HepG2 (cell line): ENCODE results near the gene RBP3. TPM values are rescaled to one million over a fixed set of nuclear protein-coding genes. Genes with fewer than 3 reads are reported as not detected.

Experiments
- ATAC-seq: fragments of 200-7000 bp; cut with Tn5 transposase; 3 replicates; pipeline ENCODE4 v1.9.1; 2020; ENCODE audit warnings: mild to moderate bottlenecking, moderate library complexity
- BruUV-seq: library from RNA; stranded (reverse); fragments of 400-500 nt; replicated peaks from 2 replicates; lab custom pipeline; 2021; lab: Mats Ljungman, UMichigan
- CTCF ChIA-PET: fragments of 300-600 bp; formaldehyde crosslinking; extraction: SDS; loops from one replicate; lab custom pipeline; 2021; ENCODE audit warnings: low total read pairs, inconsistent platforms, low intra/inter-chr PET ratio; lab: Yijun Ruan, JAX
- POLR2A ChIA-PET: fragments of 350-600 bp; sonication (Branson Sonifier 250); formaldehyde crosslinking; loops from one replicate; lab custom pipeline; 2020; ENCODE audit warnings: antibody characterized with exemption, inconsistent platforms; lab: Yijun Ruan, JAX
- DNase-seq: peaks from one replicate; pipeline ENCODE4 v3.0.0-alpha.2; 2015; ENCODE audit warnings: low spot score
- FAIRE-seq: peaks from 3 replicates; lab custom pipeline; 2011; peaks lifted over from hg19 to GRCh38; lab: Jason Lieb, UNC
- H2AFZ ChIP-seq: one replicate; pipeline ENCODE4 v1.6.1; 2011; ENCODE audit warnings: low read length, inconsistent platforms
- H3K27ac ChIP-seq: fragments of 300-600 bp; 3 replicates; pipeline ENCODE4 v1.8.0; 2011; ENCODE audit warnings: mixed run types, mild to moderate bottlenecking, mixed read lengths, low read length, inconsistent platforms; ENCODE audit not compliant: insufficient read depth; ENCODE audit errors: extremely low read length
- H3K27me3 ChIP-seq, 2 experiments: fragments of 200-600 bp in 1 of 2; 2 replicates in 1 of 2; 3 replicates in 1 of 2; pipeline versions ENCODE4 v1.6.0 to v1.8.0; 2011; ENCODE audit warnings: low read length in 2 of 2, mild to moderate bottlenecking in 2 of 2, moderate library complexity in 2 of 2, inconsistent platforms in 1 of 2; ENCODE audit not compliant: insufficient read depth in 2 of 2, control insufficient read depth in 1 of 2
- H3K36me3 ChIP-seq, 2 experiments: fragments of 200-600 bp in 1 of 2; replicated peaks in 1 of 2; 2 replicates in 1 of 2; 3 replicates in 1 of 2; pipeline versions ENCODE4 v1.5.1 to v1.8.0; 2011; ENCODE audit warnings: low read length in 2 of 2, inconsistent platforms in 1 of 2; ENCODE audit not compliant: insufficient read depth in 2 of 2, control insufficient read depth in 1 of 2
- H3K4me1 ChIP-seq: 2 replicates; pipeline ENCODE4 v1.5.1; 2012; ENCODE audit warnings: low read length, inconsistent platforms; ENCODE audit not compliant: insufficient read depth
- H3K4me2 ChIP-seq: 2 replicates; pipeline ENCODE4 v1.6.0; 2011; ENCODE audit warnings: low read depth, low read length, inconsistent platforms
- H3K4me3 ChIP-seq, 3 experiments: fragments of 200-600 bp in 1 of 3; sonication (generic), shearing (Covaris generic) in 1 of 3; replicated peaks in 1 of 3; 2 replicates each; pipeline ENCODE4 v1.5.1; 2011 to 2016; ENCODE audit warnings: low read length in 3 of 3, inconsistent platforms in 2 of 3, low read depth in 2 of 3, mild to moderate bottlenecking in 2 of 3, control low read depth in 1 of 3, mixed read lengths in 1 of 3; ENCODE audit not compliant: insufficient read depth in 1 of 3
- H3K79me2 ChIP-seq: one replicate; pipeline ENCODE4 v1.6.1; 2011; ENCODE audit warnings: low read length, inconsistent platforms; ENCODE audit not compliant: insufficient read depth
- H3K9ac ChIP-seq: 2 replicates; pipeline ENCODE4 v1.6.0; 2011; ENCODE audit warnings: mild to moderate bottlenecking, low read depth, low read length, inconsistent platforms; ENCODE audit not compliant: insufficient read depth
- H3K9me3 ChIP-seq: 2 replicates; pipeline ENCODE4 v1.5.1; 2012; ENCODE audit warnings: mild to moderate bottlenecking, low read length
- H4K20me1 ChIP-seq: 2 replicates; pipeline ENCODE4 v1.6.0; 2011; ENCODE audit warnings: inconsistent platforms, mild to moderate bottlenecking, low read length, moderate library complexity; ENCODE audit not compliant: insufficient read depth
- BHLHE40 ChIP-seq: IDR thresholded peaks from 2 replicates; pipeline ENCODE4 v1.6.1; 2011; ENCODE audit warnings: low read length, improper control_type of control experiment
- CERS6 ChIP-seq: sonication (generic); formaldehyde crosslinking; IDR thresholded peaks from 2 replicates; pipeline ENCODE4 v1.5.0; 2020; ENCODE audit warnings: missing genetic modification reagents
- HOXA9 ChIP-seq: sonication (generic); formaldehyde crosslinking; IDR thresholded peaks from 2 replicates; pipeline ENCODE4 v1.8.1; 2022; ENCODE audit warnings: missing genetic modification reagents, mild to moderate bottlenecking, moderate library complexity, borderline replicate concordance
- KAT8 ChIP-seq: IDR thresholded peaks from 2 replicates; pipeline ENCODE4 v1.6.1; 2016; ENCODE audit warnings: missing genetic modification reagents, missing compliant biosample characterization
- LBX2 ChIP-seq: sonication (generic); formaldehyde crosslinking; IDR thresholded peaks from 2 replicates; pipeline ENCODE4 v1.5.0; 2020; ENCODE audit warnings: missing genetic modification reagents, mild to moderate bottlenecking, borderline replicate concordance
- MNT ChIP-seq: fragments of 450-650 bp; IDR thresholded peaks from 2 replicates; pipeline ENCODE4 v1.6.1; 2016
- NR2C2 ChIP-seq: sonication (generic); formaldehyde crosslinking; IDR thresholded peaks from 2 replicates; pipeline ENCODE4 v1.4.0; 2020; ENCODE audit warnings: missing genetic modification reagents, mild to moderate bottlenecking, moderate library complexity, borderline replicate concordance
- POLR2AphosphoS5 ChIP-seq: IDR thresholded peaks from 2 replicates; pipeline ENCODE4 v1.6.1; 2012; ENCODE audit warnings: low read depth, low read length
- SP5 ChIP-seq: IDR thresholded peaks from 2 replicates; pipeline ENCODE4 v1.6.1; 2016; ENCODE audit warnings: low read depth, borderline replicate concordance
- SPEN ChIP-seq: sonication (generic); formaldehyde crosslinking; IDR thresholded peaks from 2 replicates; pipeline ENCODE4 v1.5.1; 2020; ENCODE audit warnings: low read depth, mild to moderate bottlenecking, missing genetic modification reagents
- ZNF335 ChIP-seq: sonication (generic); formaldehyde crosslinking; IDR thresholded peaks from 2 replicates; pipeline ENCODE4 v1.4.0; 2020; ENCODE audit warnings: missing genetic modification reagents
- ZNF407 ChIP-seq: sonication (generic); formaldehyde crosslinking; IDR thresholded peaks from one replicate; pipeline ENCODE4 v1.5.1; 2020; ENCODE audit warnings: mild to moderate bottlenecking, missing genetic modification reagents; ENCODE audit errors: not compliant biosample characterization
- ZNF784 ChIP-seq: sonication (generic); formaldehyde crosslinking; IDR thresholded peaks from 2 replicates; pipeline ENCODE4 v1.5.1; 2020; ENCODE audit warnings: missing genetic modification reagents, mild to moderate bottlenecking, borderline replicate concordance
- WGBS: methylation state at CpG from one replicate; pipeline ENCODE4 v1.1.6; 2017; ENCODE audit warnings: low lambda C conversion rate; 5-methylcytosine and 5-hydroxymethylcytosine counted together
- in situ Hi-C: cut with HindIII; loops from 2 replicates; pipeline ENCODE4 v1.10.0; 2017; ENCODE audit warnings: low pct_unique_long_range_greater_than_20kb; ENCODE audit not compliant: extremely low pct_ligation_motif_present
- intact Hi-C: fragments of 100-400 bp; cut with micrococcal nuclease; formaldehyde crosslinking; loops from one replicate; pipeline ENCODE4 v1.10.0; 2022; ENCODE audit not compliant: unreplicated experiment
- polyA plus RNA-seq, 8 experiments: library from polyadenylated mRNA; depleted of rRNA in 3 of 8; stranded (reverse) in 7 of 8; unstranded in 1 of 8; fragments of >200 nt; fragmentation: Illumina TruSeq in 4 of 8; extraction: Trizol in 4 of 8; gene quantifications; 2 replicates each; pipeline versions ENCODE4 v1.2.1 to v1.2.3, GENCODE V29; 2011 to 2016; ENCODE audit warnings: low read depth in 4 of 8, missing spikeins in 1 of 8, mixed read lengths in 1 of 8; ENCODE audit not compliant: insufficient read depth in 1 of 8
- total RNA-seq, 5 experiments: library from RNA; depleted of rRNA; stranded (reverse); fragments of >200 nt; fragmentation: Illumina TruSeq; extraction: Trizol; gene quantifications; 2 replicates each; pipeline ENCODE4 v1.2.3, GENCODE V29; 2016; ENCODE audit warnings: low read depth in 1 of 5

The RBP3 gene
- total and polyA plus RNA-seq, 2 of the 13 experiments (the other 11 are each of a cell fraction or from before 2014, with no cell fraction given), result not detected

GRCh38 chr10:47331491-47331890, 16.7 kb upstream of the RBP3 start:
- H3K4me3 ChIP-seq, result no peak overlapping the region
- intact Hi-C loops, result no loop called here
- no peak overlapping the region for H3K27ac ChIP-seq
- no TSS peak for BruUV-seq
- 64% methylated on average over 9 of the region's 9 CpGs for WGBS
- ChIA-PET POLR2A (no interaction called here), CTCF (no interaction called here)
- H3K27me3 ChIP-seq, result 0 out of 5 replicates have a peak, but pooled peaks cover 0 to under 1% of the 10 kb centered on the region in 2 experiments
- no peaks in the 10 kb centered on the region for H3K79me2 ChIP-seq
- no peaks in the 10 kb centered on the region for H4K20me1 ChIP-seq
- no peaks in the 10 kb centered on the region for H3K36me3 ChIP-seq
- no peak overlapping the region for H3K4me2 ChIP-seq
- H2AFZ ChIP-seq, result no peak overlapping the region
- no peak overlapping the region for H3K9ac ChIP-seq
- DNase-seq (no peak), ATAC-seq (no peak; the same call in 2 of the 3 replicates), FAIRE-seq (no peak)
- H3K9me3 ChIP-seq, result no peaks in the 10 kb centered on the region
- in situ Hi-C loops, result no loop called here
- H3K4me1 ChIP-seq, result peaks cover 8% of the 10 kb centered on the region; the same call in 1 of the 2 replicates
- TF ChIP-seq ZNF335 (CRISPR knock-in tag) (no peak), BHLHE40 (no peak), HOXA9 (CRISPR knock-in tag) (no peak), CERS6 (no peak), LBX2 (CRISPR knock-in tag) (no peak), POLR2AphosphoS5 (no peak), ZNF784 (no peak), ZNF407 (CRISPR knock-in tag) (no peak), KAT8 (CRISPR knock-in tag) (no peak), NR2C2 (no peak), SPEN (CRISPR knock-in tag) (no peak), SP5 (CRISPR knock-in tag) (no peak), MNT (no peak)
